ENCODE results near the gene RNF224. TPM values are rescaled to one million over a fixed set of nuclear protein-coding genes. Genes with fewer than 3 reads are reported as not detected.

Gene RNF224
- polyA plus RNA-seq, 1 donor (not counting 4 experiments of a cell fraction or from before 2014, with no cell fraction given), result not detected

- Histone ChIP-seq H4K20me1 (ENCODE audit: control insufficient read depth, extremely low read depth, insufficient read depth, low read length) (peaks cover 5% of the 10 kb centered on the region), H3K9ac (ENCODE audit: control insufficient read depth, extremely low read depth, insufficient read depth, low read length) (no peak overlapping the region), H3K9me1 (ENCODE audit: control insufficient read depth, extremely low read depth, insufficient read depth, low read length) (peaks cover 3% of the 10 kb centered on the region), H3K27ac (ENCODE audit: control insufficient read depth, insufficient read depth, low read length) (no peak overlapping the region), H3K36me3 (ENCODE audit: control insufficient read depth in 2 of 2, extremely low read depth in 1 of 2, insufficient read depth in 2 of 2, low read length in 2 of 2) (peaks cover 9 to 13% of the 10 kb centered on the region in 2 experiments), H3K79me2 (ENCODE audit: control insufficient read depth, insufficient read depth, low read length) (peaks cover 38% of the 10 kb centered on the region), H3K9me3 (ENCODE audit: control insufficient read depth, low read depth, low read length) (no peaks in the 10 kb centered on the region), H3K4me2 (ENCODE audit: control insufficient read depth, extremely low read depth, insufficient read depth, low read depth, low read length) (no peak overlapping the region), H2AFZ (ENCODE audit: control insufficient read depth, low read length) (no peak overlapping the region), H3K4me3 (ENCODE audit: control insufficient read depth in 2 of 3, extremely low read depth in 1 of 3, insufficient read depth in 2 of 3, low read depth in 1 of 3, low read length in 3 of 3) (no peak overlapping the region), H3K4me1 (ENCODE audit: control insufficient read depth, extremely low read depth, insufficient read depth, low read length) (peaks cover 38% of the 10 kb centered on the region), H3K27me3 (ENCODE audit: control insufficient read depth, extremely low read depth, insufficient read depth, low read length) (peaks cover 3% of the 10 kb centered on the region)
- dilution Hi-C loops (cut with MboI; ENCODE audit: extremely low pct_ligation_motif_present, low sequenced_read_pairs), result no loop called here
- no peak for FAIRE-seq
- TF ChIP-seq CTCF (optimal IDR thresholded peaks at IDR 0.05 in 1 of 3, IDR thresholded peaks at IDR 0.05 in 1 of 3, conservative IDR thresholded peaks at IDR 0.05 in 1 of 3; ENCODE audit: extremely low read depth in 1 of 3, insufficient read depth in 2 of 3, low read length in 3 of 3), result no peak
- no peak for DNase-seq (ENCODE audit: low read depth, low spot score)
Measured at GRCh38 chr9:137191245-137191644, 36.1 kb upstream of the RNF224 start.

GRCh38 chr9:137191691-137192447 is 35.4 kb upstream of the RNF224 start:
- Histone ChIP-seq H3K9ac (ENCODE audit: control insufficient read depth, extremely low read depth, insufficient read depth, low read length) (no peak overlapping the region), H3K36me3 (ENCODE audit: control insufficient read depth in 2 of 2, extremely low read depth in 1 of 2, insufficient read depth in 2 of 2, low read length in 2 of 2) (peaks cover 9 to 13% of the 10 kb centered on the region in 2 experiments), H3K9me3 (ENCODE audit: control insufficient read depth, low read depth, low read length) (no peaks in the 10 kb centered on the region), H3K4me1 (ENCODE audit: control insufficient read depth, extremely low read depth, insufficient read depth, low read length) (peaks cover 36% of the 10 kb centered on the region), H4K20me1 (ENCODE audit: control insufficient read depth, extremely low read depth, insufficient read depth, low read length) (peaks cover 5% of the 10 kb centered on the region), H3K4me3 (ENCODE audit: control insufficient read depth in 2 of 3, extremely low read depth in 1 of 3, insufficient read depth in 2 of 3, low read depth in 1 of 3, low read length in 3 of 3) (no peak overlapping the region), H3K9me1 (ENCODE audit: control insufficient read depth, extremely low read depth, insufficient read depth, low read length) (peaks cover 3% of the 10 kb centered on the region), H3K27ac (ENCODE audit: control insufficient read depth, insufficient read depth, low read length) (no peak overlapping the region), H2AFZ (ENCODE audit: control insufficient read depth, low read length) (no peak overlapping the region), H3K27me3 (ENCODE audit: control insufficient read depth, extremely low read depth, insufficient read depth, low read length) (peaks cover 3% of the 10 kb centered on the region), H3K79me2 (ENCODE audit: control insufficient read depth, insufficient read depth, low read length) (peaks cover 32% of the 10 kb centered on the region), H3K4me2 (ENCODE audit: control insufficient read depth, extremely low read depth, insufficient read depth, low read depth, low read length) (no peak overlapping the region)
- dilution Hi-C loops (cut with MboI; ENCODE audit: extremely low pct_ligation_motif_present, low sequenced_read_pairs), result no loop called here
- DNase-seq (ENCODE audit: low read depth, low spot score), result no peak
- no peak for FAIRE-seq
- TF ChIP-seq EZH2 (IDR thresholded peaks at IDR 0.05; ENCODE audit: low read length) (no peak), CTCF (optimal IDR thresholded peaks at IDR 0.05 in 1 of 3, IDR thresholded peaks at IDR 0.05 in 1 of 3, conservative IDR thresholded peaks at IDR 0.05 in 1 of 3; ENCODE audit: extremely low read depth in 1 of 3, insufficient read depth in 2 of 3, low read length in 3 of 3) (no peak)
